HG03521 (cell line): ENCODE measurements around the gene FGFBP2.

ENCODE experiments used
- ATAC-seq: cut with Tn5 transposase; IDR thresholded peaks from one replicate; pipeline ENCODE4 v1.9.1; 2021; ENCODE audit warnings: mild to moderate bottlenecking, moderate library complexity; ENCODE audit not compliant: unreplicated experiment

FGFBP2 gene

GRCh38 chr4:15963001-15963451 lies at the start of gene FGFBP2:
Gene FGFBP2 (minus strand): TSS chr4:15963175. CDS start chr4:15963129, 46 bp downstream.
- ATAC-seq, result peak; percentile 15

GRCh38 chr4:16011173-16011572 lies 48.2 kb upstream of the FGFBP2 start:
- ATAC-seq, result no peak

GRCh38 chr4:16009153-16009552 lies 46.2 kb upstream of the FGFBP2 start:
- no peak for ATAC-seq

GRCh38 chr4:16007471-16008095 lies 44.6 kb upstream of the FGFBP2 start:
- ATAC-seq, result no peak

GRCh38 chr4:16006771-16007446 lies 43.9 kb upstream of the FGFBP2 start:
- ATAC-seq, result no peak

- no peak for ATAC-seq
These were observed 42.7 kb upstream of the FGFBP2 start for GRCh38 chr4:16005676-16006075.

- ATAC-seq, result peak; percentile 93
These were observed 38.5 kb upstream of the FGFBP2 start for GRCh38 chr4:16001484-16001858.

- ATAC-seq, result no peak
These were observed 37.9 kb upstream of the FGFBP2 start for GRCh38 chr4:16000708-16001483.

- no peak for ATAC-seq
These were observed 33.8 kb upstream of the FGFBP2 start for GRCh38 chr4:15996773-15997172.

- no peak for ATAC-seq
These were observed 32.9 kb upstream of the FGFBP2 start for GRCh38 chr4:15995826-15996225.

GRCh38 chr4:15992167-15992485 lies 29.2 kb upstream of the FGFBP2 start:
- no peak for ATAC-seq

GRCh38 chr4:15990570-15991285 lies 27.8 kb upstream of the FGFBP2 start:
- no peak for ATAC-seq

GRCh38 chr4:15989424-15989823 lies 26.4 kb upstream of the FGFBP2 start:
- ATAC-seq, result no peak

- no peak for ATAC-seq
These were observed 25.2 kb upstream of the FGFBP2 start for GRCh38 chr4:15988222-15988621.

- no peak for ATAC-seq
These were observed 23.9 kb upstream of the FGFBP2 start for GRCh38 chr4:15986907-15987306.

GRCh38 chr4:15983610-15984009 lies 20.6 kb upstream of the FGFBP2 start:
- no peak for ATAC-seq

- no peak for ATAC-seq
These were observed 20.0 kb upstream of the FGFBP2 start for GRCh38 chr4:15982842-15983524.

- ATAC-seq, result no peak
These were observed 13.8 kb upstream of the FGFBP2 start for GRCh38 chr4:15976456-15977447.

GRCh38 chr4:15971068-15971801 lies 8.3 kb upstream of the FGFBP2 start:
- no peak for ATAC-seq
